Measurements from ENCODE around the gene RBM20. TPM values are rescaled to one million over a fixed set of nuclear protein-coding genes. Genes with fewer than 3 reads are reported as not detected.
"Not testable (repeated sequence)": the region's sequence is repeated elsewhere in the genome, so short reads cannot be mapped to it uniquely, and the experiment has no call there.

Gene RBM20
- total and polyA plus RNA-seq, 2 experiments from 2014 or later = 0.05 to 0.17 TPM

GRCh38 chr10:110659558-110659957 lies 15.4 kb downstream of the RBM20 start:
- Histone ChIP-seq H3K79me2 (replicated peaks; ENCODE audit: insufficient read depth) (no peaks in the 10 kb centered on the region), H3K4me1 (ENCODE audit: insufficient read depth) (no peaks in the 10 kb centered on the region), H3K27ac (ENCODE audit: low read depth) (no peak overlapping the region), H3K27me3 (ENCODE audit: insufficient read depth) (no peaks in the 10 kb centered on the region), H3K36me3 (ENCODE audit: insufficient read depth) (no peaks in the 10 kb centered on the region), H3K4me2 (no peak overlapping the region), H3K9me2 (ENCODE audit: insufficient read depth) (no peaks in the 10 kb centered on the region), H2AFZ (no peak overlapping the region), H3F3A (replicated peaks; ENCODE audit: low read depth) (no peaks in the 10 kb centered on the region), H3K4me3 (no peak overlapping the region), H4K20me1 (replicated peaks; ENCODE audit: insufficient read depth) (no peaks in the 10 kb centered on the region)
- H3K27me3 Mint-ChIP-seq (ENCODE audit: insufficient read depth, low read depth, poor library complexity) = peaks cover 2% of the 10 kb centered on the region
- no peak for TF ChIP-seq EZH2phosphoT487 (IDR thresholded peaks at IDR 0.05; ENCODE audit: unreplicated experiment)
- TF ChIP-seq REST (IDR thresholded peaks at IDR 0.05; ENCODE audit: unreplicated experiment) = no peak
- no peak for TF ChIP-seq CREB1 (CRISPR knock-in tag; IDR thresholded peaks at IDR 0.05; ENCODE audit: low read depth)
- TF ChIP-seq STAT1 (IDR thresholded peaks at IDR 0.05; ENCODE audit: unreplicated experiment) = no peak
- TF ChIP-seq POLR2AphosphoS5 (IDR thresholded peaks at IDR 0.05; ENCODE audit: low read depth) = no peak
- TF ChIP-seq, protein P1, sequence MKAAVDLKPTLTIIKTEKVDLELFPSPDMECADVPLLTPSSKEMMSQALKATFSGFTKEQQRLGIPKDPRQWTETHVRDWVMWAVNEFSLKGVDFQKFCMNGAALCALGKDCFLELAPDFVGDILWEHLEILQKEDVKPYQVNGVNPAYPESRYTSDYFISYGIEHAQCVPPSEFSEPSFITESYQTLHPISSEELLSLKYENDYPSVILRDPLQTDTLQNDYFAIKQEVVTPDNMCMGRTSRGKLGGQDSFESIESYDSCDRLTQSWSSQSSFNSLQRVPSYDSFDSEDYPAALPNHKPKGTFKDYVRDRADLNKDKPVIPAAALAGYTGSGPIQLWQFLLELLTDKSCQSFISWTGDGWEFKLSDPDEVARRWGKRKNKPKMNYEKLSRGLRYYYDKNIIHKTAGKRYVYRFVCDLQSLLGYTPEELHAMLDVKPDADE (IDR thresholded peaks at IDR 0.05) = no peak
- no peak for TF ChIP-seq ZNF114 (CRISPR knock-in tag; IDR thresholded peaks at IDR 0.05)
- no peak for TF ChIP-seq ZNF462 (CRISPR knock-in tag; IDR thresholded peaks at IDR 0.05)
- ATAC-seq = no peak
- H3K4me1 Mint-ChIP-seq = peaks cover 3% of the 10 kb centered on the region; the same call in 1 of the 3 replicates
- no peaks in the 10 kb centered on the region; the same call in 2 of the 3 replicates for H3K9me3 Mint-ChIP-seq
- no peak for DNase-seq (ENCODE audit: low spot score)
- H3K27ac Mint-ChIP-seq = no peak overlapping the region
- no peaks in the 10 kb centered on the region for H3K36me3 Mint-ChIP-seq (ENCODE audit: low read depth)
- no peak overlapping the region for H3K4me3 Mint-ChIP-seq

GRCh38 chr10:110660289-110660688 lies 16.2 kb downstream of the RBM20 start:
- H3K27ac ChIP-seq (ENCODE audit: low read depth); H4K20me1 ChIP-seq (replicated peaks; ENCODE audit: insufficient read depth); H3K4me1 ChIP-seq (ENCODE audit: insufficient read depth); H3K36me3 Mint-ChIP-seq (ENCODE audit: low read depth); H3K4me3 Mint-ChIP-seq; H3K4me1 Mint-ChIP-seq; H3K27ac Mint-ChIP-seq; H3K4me3 ChIP-seq; H3K79me2 ChIP-seq (replicated peaks; ENCODE audit: insufficient read depth); ATAC-seq; H3F3A ChIP-seq (replicated peaks; ENCODE audit: low read depth); H3K36me3 ChIP-seq (ENCODE audit: insufficient read depth); H2AFZ ChIP-seq; H3K4me2 ChIP-seq; H3K27me3 Mint-ChIP-seq (ENCODE audit: insufficient read depth, low read depth, poor library complexity); H3K27me3 ChIP-seq (ENCODE audit: insufficient read depth); H3K9me2 ChIP-seq (ENCODE audit: insufficient read depth); DNase-seq (ENCODE audit: low spot score); H3K9me3 Mint-ChIP-seq: not testable (repeated sequence)

Measured in GM23338 (cell line).